T-helper 1 cell treated with Interleukin-12 subunit alpha and Interleukin-12 subunit beta and Interleukin-4 antibody, amounts not matched to agents 30 μg/mL and 1 μg/mL, for 36 hours (primary cell): ENCODE data around the gene SPATA6.
"Not testable (repeated sequence)": the region's sequence is repeated elsewhere in the genome, so short reads cannot be mapped to it uniquely, and the experiment has no call there.

Experiments used
- H3K27ac Mint-ChIP-seq: one replicate; pipeline ENCODE4 v1.8.0; 2021; ENCODE audit warnings: mild to moderate bottlenecking, mixed read lengths
- H3K27me3 Mint-ChIP-seq: one replicate; pipeline ENCODE4 v1.8.0; 2021; ENCODE audit warnings: low read depth, mixed read lengths
- H3K36me3 Mint-ChIP-seq: one replicate; pipeline ENCODE4 v1.8.0; 2021; ENCODE audit warnings: low read depth, mixed read lengths
- H3K4me1 Mint-ChIP-seq: one replicate; pipeline ENCODE4 v1.8.0; 2021; ENCODE audit warnings: low read depth, mixed read lengths
- H3K4me3 Mint-ChIP-seq: one replicate; pipeline ENCODE4 v1.8.0; 2021; ENCODE audit warnings: mild to moderate bottlenecking, moderate library complexity, mixed read lengths
- H3K9me3 Mint-ChIP-seq: one replicate; pipeline ENCODE4 v1.8.0; 2021; ENCODE audit warnings: mixed read lengths

SPATA6 gene

GRCh38 chr1:48341221-48341620, 130.8 kb downstream of the SPATA6 start:
- Mint-ChIP-seq H3K9me3 (peaks cover 9% of the 10 kb centered on the region), H3K36me3 (no peaks in the 10 kb centered on the region), H3K27me3 (no peaks in the 10 kb centered on the region), H3K4me1 (no peaks in the 10 kb centered on the region), H3K27ac (no peak overlapping the region), H3K4me3 (no peak overlapping the region)

- Mint-ChIP-seq H3K27ac (no peak overlapping the region), H3K27me3 (no peaks in the 10 kb centered on the region), H3K4me3 (no peak overlapping the region), H3K4me1 (no peaks in the 10 kb centered on the region), H3K36me3 (no peaks in the 10 kb centered on the region), H3K9me3 (peaks cover 11% of the 10 kb centered on the region)
These were observed 133.7 kb downstream of the SPATA6 start for GRCh38 chr1:48338257-48338656.

GRCh38 chr1:48333316-48333715, 138.7 kb downstream of the SPATA6 start:
- Mint-ChIP-seq H3K27ac (no peak overlapping the region), H3K4me1 (no peaks in the 10 kb centered on the region), H3K4me3 (no peak overlapping the region), H3K9me3 (peaks cover 31% of the 10 kb centered on the region), H3K36me3 (no peaks in the 10 kb centered on the region), H3K27me3 (no peaks in the 10 kb centered on the region)

- Mint-ChIP-seq H3K36me3 (no peaks in the 10 kb centered on the region), H3K27me3 (no peaks in the 10 kb centered on the region), H3K9me3 (peaks cover 31% of the 10 kb centered on the region), H3K4me1 (no peaks in the 10 kb centered on the region), H3K27ac (no peak overlapping the region), H3K4me3 (no peak overlapping the region)
These were observed 139.9 kb downstream of the SPATA6 start for GRCh38 chr1:48332115-48332514.

- no peaks in the 10 kb centered on the region for H3K4me1 Mint-ChIP-seq
- H3K27ac Mint-ChIP-seq: no peak overlapping the region
- H3K4me3 Mint-ChIP-seq: no peak overlapping the region
- no peaks in the 10 kb centered on the region for H3K27me3 Mint-ChIP-seq
- H3K9me3 Mint-ChIP-seq: peaks cover 30% of the 10 kb centered on the region
- no peaks in the 10 kb centered on the region for H3K36me3 Mint-ChIP-seq
These were observed 142.1 kb downstream of the SPATA6 start for GRCh38 chr1:48329905-48330304.

GRCh38 chr1:48329486-48329885, 142.5 kb downstream of the SPATA6 start:
- Mint-ChIP-seq H3K9me3 (peaks cover 30% of the 10 kb centered on the region), H3K4me3 (no peak overlapping the region), H3K27ac (no peak overlapping the region), H3K4me1 (no peaks in the 10 kb centered on the region), H3K36me3 (no peaks in the 10 kb centered on the region), H3K27me3 (no peaks in the 10 kb centered on the region)

- peaks cover 27% of the 10 kb centered on the region for H3K9me3 Mint-ChIP-seq
- H3K36me3 Mint-ChIP-seq, H3K4me3 Mint-ChIP-seq, H3K27me3 Mint-ChIP-seq, H3K27ac Mint-ChIP-seq, H3K4me1 Mint-ChIP-seq: not testable (repeated sequence)
These were observed 160.2 kb downstream of the SPATA6 start for GRCh38 chr1:48311829-48312228.

GRCh38 chr1:48309564-48310082, 162.4 kb downstream of the SPATA6 start:
- H3K27ac Mint-ChIP-seq: no peak overlapping the region
- H3K4me1 Mint-ChIP-seq: no peaks in the 10 kb centered on the region
- H3K36me3 Mint-ChIP-seq: peaks cover 2% of the 10 kb centered on the region
- peaks cover 27% of the 10 kb centered on the region for H3K9me3 Mint-ChIP-seq
- no peaks in the 10 kb centered on the region for H3K27me3 Mint-ChIP-seq
- H3K4me3 Mint-ChIP-seq: no peak overlapping the region

GRCh38 chr1:48302652-48303051, 169.4 kb downstream of the SPATA6 start:
- Mint-ChIP-seq H3K27ac (no peak overlapping the region), H3K4me1 (no peaks in the 10 kb centered on the region), H3K36me3 (no peaks in the 10 kb centered on the region), H3K9me3 (no peaks in the 10 kb centered on the region), H3K4me3 (no peak overlapping the region), H3K27me3 (no peaks in the 10 kb centered on the region)

GRCh38 chr1:48294656-48295055, 177.3 kb downstream of the SPATA6 start:
- Mint-ChIP-seq H3K9me3 (no peaks in the 10 kb centered on the region), H3K27me3 (no peaks in the 10 kb centered on the region), H3K27ac (no peak overlapping the region), H3K36me3 (no peaks in the 10 kb centered on the region), H3K4me1 (no peaks in the 10 kb centered on the region), H3K4me3 (no peak overlapping the region)

GRCh38 chr1:48294094-48294493, 177.9 kb downstream of the SPATA6 start:
- not testable (repeated sequence) for H3K4me3 Mint-ChIP-seq, H3K27me3 Mint-ChIP-seq, H3K9me3 Mint-ChIP-seq, H3K27ac Mint-ChIP-seq, H3K4me1 Mint-ChIP-seq, H3K36me3 Mint-ChIP-seq

GRCh38 chr1:48292706-48293105, 179.3 kb downstream of the SPATA6 start:
- H3K36me3 Mint-ChIP-seq: no peaks in the 10 kb centered on the region
- no peaks in the 10 kb centered on the region for H3K9me3 Mint-ChIP-seq
- H3K4me1 Mint-ChIP-seq: no peaks in the 10 kb centered on the region
- no peak overlapping the region for H3K27ac Mint-ChIP-seq
- H3K27me3 Mint-ChIP-seq: no peaks in the 10 kb centered on the region
- no peak overlapping the region for H3K4me3 Mint-ChIP-seq

- no peaks in the 10 kb centered on the region for H3K9me3 Mint-ChIP-seq
- no peaks in the 10 kb centered on the region for H3K4me1 Mint-ChIP-seq
- H3K27ac Mint-ChIP-seq: no peak overlapping the region
- no peaks in the 10 kb centered on the region for H3K36me3 Mint-ChIP-seq
- no peaks in the 10 kb centered on the region for H3K27me3 Mint-ChIP-seq
- no peak overlapping the region for H3K4me3 Mint-ChIP-seq
These were observed 180.6 kb downstream of the SPATA6 start for GRCh38 chr1:48291421-48291820.

GRCh38 chr1:48285525-48285924, 186.5 kb downstream of the SPATA6 start:
- Mint-ChIP-seq H3K9me3 (no peaks in the 10 kb centered on the region), H3K4me3 (no peak overlapping the region)

GRCh38 chr1:48284696-48285420, 187.1 kb downstream of the SPATA6 start:
- not testable (repeated sequence) for H3K9me3 Mint-ChIP-seq, H3K4me3 Mint-ChIP-seq, H3K4me1 Mint-ChIP-seq, H3K36me3 Mint-ChIP-seq, H3K27ac Mint-ChIP-seq, H3K27me3 Mint-ChIP-seq

More at GRCh38 chr1:48285525-48285924, 186.5 kb downstream of the SPATA6 start:
- H3K4me1 Mint-ChIP-seq: no peaks in the 10 kb centered on the region
- no peak overlapping the region for H3K27ac Mint-ChIP-seq
- H3K27me3 Mint-ChIP-seq: no peaks in the 10 kb centered on the region
- H3K36me3 Mint-ChIP-seq: no peaks in the 10 kb centered on the region

GRCh38 chr1:48282329-48282728, 189.7 kb downstream of the SPATA6 start:
- not testable (repeated sequence) for H3K9me3 Mint-ChIP-seq, H3K36me3 Mint-ChIP-seq, H3K4me1 Mint-ChIP-seq, H3K27ac Mint-ChIP-seq, H3K4me3 Mint-ChIP-seq, H3K27me3 Mint-ChIP-seq
